CD4-positive, alpha-beta T cell treated with Interleukin-12 subunit alpha and Interleukin-12 subunit beta, for 1 hour (primary cell): ENCODE results near the gene AFF3.

Source experiments
- DNase-seq: peaks from one replicate; pipeline ENCODE4 v3.0.0-alpha.2; 2020

The AFF3 gene

GRCh38 chr2:99850084-99850710 is 292.2 kb downstream of the AFF3 start:
- DNase-seq, result no peak

- no peak for DNase-seq
Measured at GRCh38 chr2:99846462-99847107, 295.8 kb downstream of the AFF3 start.

GRCh38 chr2:99845296-99845695 is 297.1 kb downstream of the AFF3 start:
- DNase-seq, result no peak

DNA sequence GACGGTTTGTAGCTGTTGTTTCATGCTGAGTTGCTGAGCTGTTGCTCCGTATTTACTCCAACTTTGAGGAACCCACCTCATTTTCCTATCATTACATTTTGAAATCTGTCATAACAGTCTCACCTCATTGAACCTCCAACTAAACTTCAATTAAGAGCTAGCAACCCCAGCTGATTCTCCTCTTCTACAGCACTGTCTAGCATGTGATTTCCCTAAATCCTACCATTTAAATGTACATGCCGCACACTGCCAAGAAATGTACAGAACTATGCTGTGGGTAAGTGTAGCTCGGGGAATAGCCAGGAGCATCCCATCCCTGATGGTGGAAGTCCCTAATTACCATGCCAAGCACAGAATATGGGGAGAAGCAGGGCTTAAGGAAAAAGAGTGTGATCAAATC is 299.9 kb downstream of the AFF3 start:
- no peak for DNase-seq

- DNase-seq, result no peak
Measured at GRCh38 chr2:99841749-99842148, 300.6 kb downstream of the AFF3 start.

GRCh38 chr2:99840831-99841230 is 301.6 kb downstream of the AFF3 start:
- DNase-seq, result no peak

DNA sequence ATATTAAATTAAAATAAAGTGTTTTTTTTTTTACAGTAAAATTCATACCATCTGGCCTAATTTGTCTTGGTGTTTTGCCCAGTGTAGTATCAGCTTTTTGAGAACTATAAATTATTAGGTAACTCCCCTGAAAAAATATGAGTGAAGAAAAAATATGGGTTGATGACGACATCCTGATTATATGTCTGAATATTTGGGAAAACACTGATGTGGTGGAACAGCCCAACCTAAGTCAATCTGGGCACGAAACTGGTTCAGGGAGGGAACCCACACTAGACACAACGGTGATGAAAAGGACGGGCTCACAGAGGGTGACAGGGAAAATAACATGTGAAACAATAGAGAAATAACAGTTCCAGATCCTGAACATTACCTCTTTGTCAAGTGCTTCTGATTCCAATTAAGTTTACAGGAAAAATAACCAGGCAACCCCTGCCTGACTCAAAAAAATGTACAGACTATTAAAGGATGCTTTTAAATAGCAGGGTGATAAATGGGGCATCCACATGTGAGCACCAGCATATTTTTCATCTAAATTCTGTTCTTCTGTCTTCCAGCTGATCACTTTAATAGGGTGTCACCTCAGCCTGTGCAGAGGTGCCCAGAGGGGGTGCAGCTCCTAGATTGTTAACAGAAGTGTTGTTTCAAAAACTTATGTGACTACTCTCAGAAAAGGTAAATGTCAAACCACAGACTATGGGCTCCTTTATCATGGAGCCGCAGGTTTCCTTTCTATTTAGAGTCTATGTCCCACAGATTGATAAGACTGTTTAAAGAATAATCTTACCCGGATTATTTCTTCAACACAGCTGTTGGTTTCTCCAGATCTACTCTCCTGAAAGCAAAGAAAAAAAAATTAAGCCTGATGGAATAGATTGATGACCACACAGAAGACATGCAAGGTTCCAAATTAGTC is 305.4 kb downstream of the AFF3 start:
- DNase-seq, result no peak

DNA sequence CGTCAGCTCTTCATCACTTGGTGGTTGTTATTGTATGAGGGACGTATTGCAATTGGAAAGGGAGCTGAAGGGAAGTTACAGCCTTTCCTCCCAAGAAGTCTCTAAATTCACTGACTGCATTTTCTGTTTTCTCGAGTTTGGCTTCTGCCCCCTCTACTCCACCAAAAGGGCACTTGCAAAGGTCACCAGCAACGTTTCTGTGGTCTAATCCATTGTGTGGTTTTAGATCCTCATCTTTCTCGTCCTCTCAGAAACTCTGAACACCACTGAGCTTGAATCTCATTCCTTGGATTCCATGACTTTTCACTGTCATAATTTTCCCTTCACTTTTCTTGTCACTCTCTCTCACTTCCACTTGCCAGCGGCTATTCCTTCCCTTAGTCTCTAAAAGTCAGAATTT is 308.0 kb downstream of the AFF3 start:
- no peak for DNase-seq

- DNase-seq, result no peak
Measured at GRCh38 chr2:99833586-99834201, 308.7 kb downstream of the AFF3 start.

- no peak for DNase-seq
Measured at GRCh38 chr2:99832926-99833325, 309.5 kb downstream of the AFF3 start.

DNA sequence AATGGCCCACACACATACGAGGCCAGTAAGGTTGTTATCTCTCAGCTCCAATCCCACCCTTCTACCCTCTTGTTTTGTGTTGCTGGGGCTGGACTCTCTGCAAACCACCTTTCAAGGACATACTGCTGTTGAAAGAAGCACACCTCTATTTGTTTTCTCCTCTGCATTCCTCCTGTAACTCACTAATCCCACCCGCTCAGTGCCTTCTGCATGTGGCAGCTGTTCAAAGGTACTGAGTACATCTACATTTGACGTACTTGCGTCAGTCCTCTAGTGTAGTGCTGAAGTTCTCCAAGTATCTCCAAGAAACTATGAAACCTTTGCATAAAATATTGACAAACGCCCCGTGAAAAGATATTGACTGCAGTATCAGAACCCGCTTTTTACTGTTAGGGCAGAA is 310.6 kb downstream of the AFF3 start:
- DNase-seq, result no peak

GRCh38 chr2:99827296-99827999 is 314.9 kb downstream of the AFF3 start:
- DNase-seq, result no peak

GRCh38 chr2:99825630-99826029 is 316.8 kb downstream of the AFF3 start:
- no peak for DNase-seq

DNA sequence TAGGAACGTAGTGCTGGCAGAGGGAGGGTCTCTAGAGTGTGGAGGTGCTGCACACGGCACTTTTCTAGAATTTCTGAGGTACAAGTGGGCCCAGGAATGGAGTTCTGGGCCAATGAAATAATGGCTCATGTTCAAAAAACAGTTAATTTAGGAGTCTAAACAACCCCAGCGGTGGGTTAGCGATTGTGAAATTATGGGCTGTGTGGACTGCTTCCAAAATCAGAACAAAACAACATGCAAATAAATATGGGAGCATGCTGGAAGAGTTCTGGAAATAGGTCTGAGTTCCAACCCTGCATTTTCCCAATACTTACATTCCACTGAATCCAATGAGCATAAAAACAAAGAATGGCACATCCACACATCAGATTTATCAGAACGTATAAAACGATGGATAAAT is 317.6 kb downstream of the AFF3 start:
- no peak for DNase-seq

DNA sequence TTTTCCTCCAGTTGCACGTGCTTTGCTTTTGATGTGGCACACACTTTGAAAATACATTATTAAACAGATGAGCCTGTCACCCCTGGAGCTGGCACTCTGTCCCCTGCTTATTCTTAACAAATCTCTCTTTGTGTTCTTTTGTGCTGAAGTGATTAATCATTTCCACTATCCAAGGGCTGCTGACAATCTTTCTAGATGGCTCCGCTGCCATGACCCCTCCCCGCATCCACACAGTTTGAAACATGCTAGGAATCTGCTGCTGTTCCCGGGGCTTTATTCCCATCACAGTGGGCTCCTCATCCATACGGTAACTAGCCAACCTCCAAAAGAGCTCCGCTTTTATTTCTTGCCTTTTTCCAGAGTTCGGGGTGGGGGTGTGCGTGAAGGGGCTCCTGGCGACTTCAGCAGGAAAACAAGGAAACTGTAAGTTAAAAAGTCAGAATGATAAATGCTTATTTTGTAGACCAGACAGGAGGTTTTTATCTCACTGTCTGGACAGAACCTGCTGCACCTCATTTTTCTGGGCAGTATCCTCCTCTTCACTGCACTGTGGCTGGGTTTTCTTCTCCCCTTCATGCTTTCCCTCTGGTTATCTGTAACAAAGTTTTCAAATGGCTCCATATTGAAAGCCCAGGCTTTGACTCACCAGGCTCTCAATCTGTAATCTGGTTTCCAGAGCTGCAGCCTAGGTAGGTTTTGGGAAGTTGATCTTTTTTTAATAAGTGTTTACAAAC is 319.7 kb downstream of the AFF3 start:
- DNase-seq, result no peak

GRCh38 chr2:99821984-99822383 is 320.4 kb downstream of the AFF3 start:
- no peak for DNase-seq

DNA sequence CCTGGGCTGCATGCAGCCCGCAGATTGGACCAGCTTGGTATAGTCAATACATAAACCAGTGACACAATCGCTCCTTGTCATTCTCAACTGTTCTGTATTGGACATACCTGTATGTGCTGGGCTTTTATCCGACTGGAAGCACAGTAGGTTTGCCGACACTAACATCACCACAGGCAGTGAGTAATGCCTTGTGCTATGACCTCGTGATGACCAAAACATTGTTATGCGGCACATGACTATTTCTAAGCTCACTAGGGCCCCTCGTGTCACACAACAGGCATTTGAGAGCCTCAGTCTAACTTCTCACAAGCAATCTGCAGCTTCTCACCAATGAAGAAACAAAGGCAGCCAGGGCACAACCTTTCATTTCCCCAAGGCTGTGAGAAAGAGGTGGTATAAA is 320.8 kb downstream of the AFF3 start:
- no peak for DNase-seq

- no peak for DNase-seq
Measured at GRCh38 chr2:99821039-99821438, 321.4 kb downstream of the AFF3 start.

DNA sequence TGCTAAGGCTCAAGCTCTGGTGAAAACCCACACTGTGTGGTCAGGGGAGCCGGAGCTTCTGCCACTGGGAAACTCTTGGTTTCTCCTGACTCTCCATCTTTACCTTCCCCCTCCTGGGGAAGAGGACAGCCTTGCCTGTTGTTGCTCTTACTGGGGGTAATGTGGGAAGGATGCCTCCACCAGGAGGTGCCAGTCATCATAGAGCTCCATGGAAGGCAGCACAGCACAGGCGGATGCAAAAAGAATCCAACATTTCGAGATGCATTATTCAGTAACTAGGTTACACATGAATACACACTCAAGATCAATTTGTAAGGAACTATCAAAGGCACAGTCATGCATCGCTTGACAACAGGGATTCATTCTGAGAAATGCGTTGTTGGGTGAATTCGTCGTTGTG is 322.6 kb downstream of the AFF3 start:
- no peak for DNase-seq

- no peak for DNase-seq
Measured at GRCh38 chr2:99818842-99819241, 323.5 kb downstream of the AFF3 start.

DNA sequence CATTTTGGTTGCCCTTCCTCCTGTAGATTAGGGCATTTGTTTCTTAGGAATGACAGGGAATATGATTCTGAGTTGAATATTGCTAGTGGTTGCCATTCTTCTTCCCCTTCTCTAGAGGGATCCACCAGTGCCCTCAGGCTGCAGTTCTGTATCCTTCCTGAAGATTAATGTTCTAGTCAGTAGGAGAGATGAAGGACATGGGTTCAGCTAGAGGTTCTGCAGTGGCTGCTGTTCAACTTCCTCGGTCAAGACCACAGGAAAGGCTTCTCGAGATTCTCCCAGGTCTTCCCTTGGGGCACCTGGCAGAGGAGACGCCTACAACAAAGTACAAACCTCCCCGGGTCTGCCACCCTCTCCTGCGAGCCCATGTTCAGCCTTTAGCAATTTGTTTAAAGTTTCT is 325.5 kb downstream of the AFF3 start:
- no peak for DNase-seq

DNA sequence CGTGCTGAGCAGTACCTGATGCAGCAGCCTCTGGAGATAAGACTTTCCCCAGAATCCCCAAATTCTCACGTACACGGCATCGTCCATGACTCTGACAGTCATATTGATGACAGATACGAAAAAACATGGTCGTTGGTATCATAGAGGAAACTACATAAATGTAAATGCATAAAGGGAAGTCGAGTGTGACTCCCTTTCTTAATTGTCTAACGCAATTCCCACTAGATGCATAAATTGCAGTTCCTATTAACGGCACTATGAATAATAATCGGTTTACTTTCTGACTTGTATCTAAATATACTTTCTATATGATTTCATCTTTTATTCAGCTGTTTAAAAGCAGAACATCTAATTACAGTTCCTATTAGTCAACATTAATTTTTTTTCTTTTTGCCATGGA is 330.0 kb downstream of the AFF3 start:
- no peak for DNase-seq
